SK-N-SH treated with all-trans-retinoic acid at 6 μM for 48 hours (cell line): ENCODE results near the gene NSMF.

Source experiments
- ATAC-seq: fragments of 200-7000 bp; cut with Tn5 transposase; 3 replicates; pipeline ENCODE4 v1.9.1; 2020; ENCODE audit warnings: mild to moderate bottlenecking, moderate library complexity
- ARNTL ChIP-seq: fragments of 450-650 bp; formaldehyde crosslinking; IDR thresholded peaks from 2 replicates; pipeline ENCODE4 v1.5.0; 2020; ENCODE audit warnings: low read depth, mild to moderate bottlenecking, moderate library complexity, borderline replicate concordance
- BACH2 ChIP-seq: fragments of 250-450 bp; sonication (Bioruptor Pico); IDR thresholded peaks from 2 replicates; pipeline ENCODE4 v1.9.0; 2021; ENCODE audit warnings: mild to moderate bottlenecking, borderline replicate concordance
- CREB5 ChIP-seq: fragments of 250-450 bp; sonication (Bioruptor Pico); IDR thresholded peaks from 2 replicates; pipeline ENCODE4 v1.5.1; 2020; ENCODE audit warnings: low read depth, mild to moderate bottlenecking, moderate library complexity
- CSDC2 ChIP-seq: fragments of 250-450 bp; sonication (Bioruptor Pico); IDR thresholded peaks from 2 replicates; pipeline ENCODE4 v1.5.0; 2020; ENCODE audit warnings: mild to moderate bottlenecking, moderate library complexity
- ESRRG ChIP-seq: fragments of 250-450 bp; sonication (Bioruptor Pico); IDR thresholded peaks from 2 replicates; pipeline ENCODE4 v1.6.1; 2021; ENCODE audit warnings: mild to moderate bottlenecking
- GLIS3 ChIP-seq: fragments of 250-450 bp; sonication (Bioruptor Pico); IDR thresholded peaks from 2 replicates; pipeline ENCODE4 v1.5.0; 2020; ENCODE audit warnings: mild to moderate bottlenecking, moderate library complexity
- OSR1 ChIP-seq: fragments of 250-450 bp; sonication (Bioruptor Pico); IDR thresholded peaks from 2 replicates; pipeline ENCODE4 v1.8.0; 2022; ENCODE audit warnings: moderate library complexity, mild to moderate bottlenecking, inconsistent platforms
- PPARA ChIP-seq: fragments of 250-450 bp; sonication (Bioruptor Pico); IDR thresholded peaks from 2 replicates; pipeline ENCODE4 v1.5.0; 2020; ENCODE audit warnings: mild to moderate bottlenecking, borderline replicate concordance
- RARB ChIP-seq: fragments of 250-450 bp; sonication (Bioruptor Pico); IDR thresholded peaks from 2 replicates; pipeline ENCODE4 v1.8.0; 2021; ENCODE audit warnings: mild to moderate bottlenecking, moderate library complexity
- SNAI2 ChIP-seq: fragments of 250-450 bp; sonication (Bioruptor Pico); IDR thresholded peaks from 2 replicates; pipeline ENCODE4 v1.5.0; 2020; ENCODE audit warnings: mild to moderate bottlenecking, moderate library complexity
- TCF4 ChIP-seq: fragments of 250-450 bp; sonication (Bioruptor Pico); IDR thresholded peaks from 2 replicates; pipeline ENCODE4 v1.8.0; 2021; ENCODE audit warnings: mild to moderate bottlenecking, moderate library complexity, borderline replicate concordance
- TOX ChIP-seq: fragments of 250-450 bp; sonication (Bioruptor Pico); IDR thresholded peaks from 2 replicates; pipeline ENCODE4 v1.8.0; 2021; ENCODE audit warnings: mild to moderate bottlenecking, moderate library complexity, borderline replicate concordance
- ZFP30 ChIP-seq: fragments of 450-650 bp; formaldehyde crosslinking; IDR thresholded peaks from 2 replicates; pipeline ENCODE4 v1.5.0; 2022; ENCODE audit warnings: mild to moderate bottlenecking, moderate library complexity
- ZNF70 ChIP-seq: fragments of 450-650 bp; formaldehyde crosslinking; IDR thresholded peaks from 2 replicates; pipeline ENCODE4 v1.5.0; 2020; ENCODE audit warnings: mild to moderate bottlenecking, moderate library complexity
- ZNF8 ChIP-seq: fragments of 450-650 bp; formaldehyde crosslinking; IDR thresholded peaks from 2 replicates; pipeline ENCODE4 v1.5.0; 2020; ENCODE audit warnings: mild to moderate bottlenecking, moderate library complexity
- TF ChIP-seq, protein P1 (sequence below): fragments of 250-450 bp; sonication (Bioruptor Pico); IDR thresholded peaks from 2 replicates; pipeline ENCODE4 v1.8.0; 2021; ENCODE audit warnings: low read depth, mild to moderate bottlenecking, moderate library complexity, borderline replicate concordance
- TF ChIP-seq, protein P2 (sequence below): fragments of 250-450 bp; sonication (Bioruptor Pico); IDR thresholded peaks from 2 replicates; pipeline ENCODE4 v1.5.0; 2020; ENCODE audit warnings: mild to moderate bottlenecking, moderate library complexity
- TF ChIP-seq, protein P3 (sequence below): fragments of 250-450 bp; sonication (Bioruptor Pico); IDR thresholded peaks from 2 replicates; pipeline ENCODE4 v1.8.0; 2020; ENCODE audit warnings: mild to moderate bottlenecking, moderate library complexity, borderline replicate concordance

The NSMF gene

GRCh38 chr9:137441289-137441934 lies 17.7 kb downstream of the NSMF start, which contains the start of gene ENTPD8:
Gene ENTPD8 (minus strand): TSS chr9:137441357. CDS start chr9:137438285, 3,072 bp downstream.
- ATAC-seq = peak; percentile 63
- TF ChIP-seq, protein P1, sequence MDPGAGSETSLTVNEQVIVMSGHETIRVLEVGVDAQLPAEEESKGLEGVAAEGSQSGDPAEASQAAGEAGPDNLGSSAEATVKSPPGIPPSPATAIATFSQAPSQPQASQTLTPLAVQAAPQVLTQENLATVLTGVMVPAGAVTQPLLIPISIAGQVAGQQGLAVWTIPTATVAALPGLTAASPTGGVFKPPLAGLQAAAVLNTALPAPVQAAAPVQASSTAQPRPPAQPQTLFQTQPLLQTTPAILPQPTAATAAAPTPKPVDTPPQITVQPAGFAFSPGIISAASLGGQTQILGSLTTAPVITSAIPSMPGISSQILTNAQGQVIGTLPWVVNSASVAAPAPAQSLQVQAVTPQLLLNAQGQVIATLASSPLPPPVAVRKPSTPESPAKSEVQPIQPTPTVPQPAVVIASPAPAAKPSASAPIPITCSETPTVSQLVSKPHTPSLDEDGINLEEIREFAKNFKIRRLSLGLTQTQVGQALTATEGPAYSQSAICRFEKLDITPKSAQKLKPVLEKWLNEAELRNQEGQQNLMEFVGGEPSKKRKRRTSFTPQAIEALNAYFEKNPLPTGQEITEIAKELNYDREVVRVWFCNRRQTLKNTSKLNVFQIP (CRISPR knock-in tag) = no peak
- TF ChIP-seq ZFP30 (CRISPR knock-in tag) = no peak
- TF ChIP-seq SNAI2 (CRISPR knock-in tag) = no peak
- no peak for TF ChIP-seq ZNF70 (CRISPR knock-in tag)
- no peak for TF ChIP-seq RARB
- no peak for TF ChIP-seq CSDC2
- TF ChIP-seq CREB5 = no peak
- no peak for TF ChIP-seq BACH2
- no peak for TF ChIP-seq GLIS3 (CRISPR knock-in tag)
- TF ChIP-seq ESRRG = no peak
- TF ChIP-seq, protein P2, sequence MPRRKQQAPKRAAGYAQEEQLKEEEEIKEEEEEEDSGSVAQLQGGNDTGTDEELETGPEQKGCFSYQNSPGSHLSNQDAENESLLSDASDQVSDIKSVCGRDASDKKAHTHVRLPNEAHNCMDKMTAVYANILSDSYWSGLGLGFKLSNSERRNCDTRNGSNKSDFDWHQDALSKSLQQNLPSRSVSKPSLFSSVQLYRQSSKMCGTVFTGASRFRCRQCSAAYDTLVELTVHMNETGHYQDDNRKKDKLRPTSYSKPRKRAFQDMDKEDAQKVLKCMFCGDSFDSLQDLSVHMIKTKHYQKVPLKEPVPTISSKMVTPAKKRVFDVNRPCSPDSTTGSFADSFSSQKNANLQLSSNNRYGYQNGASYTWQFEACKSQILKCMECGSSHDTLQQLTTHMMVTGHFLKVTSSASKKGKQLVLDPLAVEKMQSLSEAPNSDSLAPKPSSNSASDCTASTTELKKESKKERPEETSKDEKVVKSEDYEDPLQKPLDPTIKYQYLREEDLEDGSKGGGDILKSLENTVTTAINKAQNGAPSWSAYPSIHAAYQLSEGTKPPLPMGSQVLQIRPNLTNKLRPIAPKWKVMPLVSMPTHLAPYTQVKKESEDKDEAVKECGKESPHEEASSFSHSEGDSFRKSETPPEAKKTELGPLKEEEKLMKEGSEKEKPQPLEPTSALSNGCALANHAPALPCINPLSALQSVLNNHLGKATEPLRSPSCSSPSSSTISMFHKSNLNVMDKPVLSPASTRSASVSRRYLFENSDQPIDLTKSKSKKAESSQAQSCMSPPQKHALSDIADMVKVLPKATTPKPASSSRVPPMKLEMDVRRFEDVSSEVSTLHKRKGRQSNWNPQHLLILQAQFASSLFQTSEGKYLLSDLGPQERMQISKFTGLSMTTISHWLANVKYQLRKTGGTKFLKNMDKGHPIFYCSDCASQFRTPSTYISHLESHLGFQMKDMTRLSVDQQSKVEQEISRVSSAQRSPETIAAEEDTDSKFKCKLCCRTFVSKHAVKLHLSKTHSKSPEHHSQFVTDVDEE = no peak
- TF ChIP-seq PPARA = no peak

DNA sequence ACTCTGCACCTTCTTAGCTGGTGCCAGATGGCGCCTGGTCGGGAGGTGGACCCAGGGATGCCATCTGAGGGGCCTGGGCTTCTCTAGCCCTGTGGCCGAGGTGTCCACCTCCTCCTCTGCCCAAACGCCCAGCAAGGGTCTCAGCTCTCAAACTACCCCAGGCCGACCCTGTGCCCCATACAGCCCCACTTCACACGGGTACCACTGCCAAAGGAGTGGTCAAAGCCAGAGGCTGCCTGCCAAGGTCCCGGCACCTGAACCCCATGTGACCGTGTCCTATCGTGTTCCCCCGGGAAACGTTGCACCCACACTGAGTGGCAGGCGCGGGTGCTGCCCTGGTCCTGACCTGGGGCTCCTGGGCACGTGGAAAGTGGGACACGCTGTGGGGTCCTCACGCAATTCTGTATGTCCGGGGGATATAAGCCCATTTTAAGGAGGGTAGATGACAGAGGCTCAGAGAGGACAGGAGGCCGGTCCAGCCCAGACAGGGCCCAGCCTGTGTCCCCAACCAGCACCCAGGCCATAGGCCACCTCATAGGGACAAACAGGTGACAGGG lies 19.9 kb downstream of the NSMF start:
- no peak for ATAC-seq
- TF ChIP-seq, protein P2 = no peak
- TF ChIP-seq BACH2 (no peak), ZNF8 (CRISPR knock-in tag) (no peak), ZFP30 (CRISPR knock-in tag) (no peak), OSR1 (CRISPR knock-in tag) (no peak), ARNTL (CRISPR knock-in tag) (no peak), TOX (no peak), GLIS3 (CRISPR knock-in tag) (no peak)
- TF ChIP-seq, protein P1 (CRISPR knock-in tag) = no peak
- TF ChIP-seq, all 23 proteins: peak for 0

DNA sequence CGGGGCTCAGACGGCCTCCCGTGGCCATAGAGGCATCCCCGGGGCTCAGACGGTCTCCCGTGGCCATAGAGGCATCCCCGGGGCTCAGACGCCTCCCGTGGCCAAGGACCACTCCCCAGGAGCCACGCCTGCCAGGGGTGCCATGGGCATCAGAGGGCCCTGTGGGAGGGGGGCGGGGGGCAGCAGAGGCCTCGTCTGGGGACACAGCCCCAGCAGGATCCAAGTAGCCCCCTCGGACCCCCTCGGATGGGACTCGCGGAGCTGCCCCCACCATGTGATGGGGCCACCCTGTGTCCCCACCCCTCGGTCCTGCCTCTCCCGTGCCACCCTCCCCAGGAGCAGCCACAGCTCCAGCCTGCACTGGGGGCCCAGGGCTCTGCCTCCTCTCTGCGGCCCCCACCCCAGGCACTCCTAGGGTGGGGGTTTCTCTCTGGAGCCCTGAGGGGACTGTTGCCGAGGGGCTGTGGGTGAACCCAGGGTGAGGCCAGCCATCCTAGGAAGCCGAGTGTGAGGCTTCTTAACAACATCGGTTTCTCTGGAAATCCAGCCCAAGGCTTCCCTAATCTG lies 20.5 kb downstream of the NSMF start:
- no peak for ATAC-seq
- no peak for TF ChIP-seq BACH2
- TF ChIP-seq, protein P3, sequence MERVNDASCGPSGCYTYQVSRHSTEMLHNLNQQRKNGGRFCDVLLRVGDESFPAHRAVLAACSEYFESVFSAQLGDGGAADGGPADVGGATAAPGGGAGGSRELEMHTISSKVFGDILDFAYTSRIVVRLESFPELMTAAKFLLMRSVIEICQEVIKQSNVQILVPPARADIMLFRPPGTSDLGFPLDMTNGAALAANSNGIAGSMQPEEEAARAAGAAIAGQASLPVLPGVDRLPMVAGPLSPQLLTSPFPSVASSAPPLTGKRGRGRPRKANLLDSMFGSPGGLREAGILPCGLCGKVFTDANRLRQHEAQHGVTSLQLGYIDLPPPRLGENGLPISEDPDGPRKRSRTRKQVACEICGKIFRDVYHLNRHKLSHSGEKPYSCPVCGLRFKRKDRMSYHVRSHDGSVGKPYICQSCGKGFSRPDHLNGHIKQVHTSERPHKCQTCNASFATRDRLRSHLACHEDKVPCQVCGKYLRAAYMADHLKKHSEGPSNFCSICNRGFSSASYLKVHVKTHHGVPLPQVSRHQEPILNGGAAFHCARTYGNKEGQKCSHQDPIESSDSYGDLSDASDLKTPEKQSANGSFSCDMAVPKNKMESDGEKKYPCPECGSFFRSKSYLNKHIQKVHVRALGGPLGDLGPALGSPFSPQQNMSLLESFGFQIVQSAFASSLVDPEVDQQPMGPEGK (CRISPR knock-in tag) = no peak
- TF ChIP-seq, protein P1 (CRISPR knock-in tag) = no peak
- no peak for TF ChIP-seq CSDC2
- TF ChIP-seq, protein P2 = no peak
- no peak for TF ChIP-seq TCF4
- no peak for TF ChIP-seq OSR1 (CRISPR knock-in tag)
- no peak for TF ChIP-seq GLIS3 (CRISPR knock-in tag)
- TF ChIP-seq TOX = no peak
- TF ChIP-seq PPARA = no peak
